Erythroblast (primary cell): Measurements from ENCODE around the gene TF.

ENCODE experiments used
- GATA1 ChIP-seq: IDR thresholded peaks from 2 replicates; pipeline ENCODE4 v1.6.1; 2011; ENCODE audit warnings: low read depth, mild to moderate bottlenecking, control low read depth, low read length, moderate library complexity
- POLR2A ChIP-seq: IDR thresholded peaks from 2 replicates; pipeline ENCODE4 v1.6.1; 2011; ENCODE audit warnings: mild to moderate bottlenecking, low read length

- no peak for TF ChIP-seq POLR2A
- TF ChIP-seq GATA1, result no peak
Observed at GRCh38 chr3:133757701-133758567, 11.7 kb downstream of the TF start.
